ENCODE measurements around the gene HNRNPUL1. TPM values are rescaled to one million over a fixed set of nuclear protein-coding genes. Genes with fewer than 3 reads are reported as not detected.

Gene HNRNPUL1
- total and polyA plus RNA-seq, 2 of the 8 experiments (the other 6 are each of a cell fraction or from before 2014, with no cell fraction given) = 99.5 to 264 TPM

DNA sequence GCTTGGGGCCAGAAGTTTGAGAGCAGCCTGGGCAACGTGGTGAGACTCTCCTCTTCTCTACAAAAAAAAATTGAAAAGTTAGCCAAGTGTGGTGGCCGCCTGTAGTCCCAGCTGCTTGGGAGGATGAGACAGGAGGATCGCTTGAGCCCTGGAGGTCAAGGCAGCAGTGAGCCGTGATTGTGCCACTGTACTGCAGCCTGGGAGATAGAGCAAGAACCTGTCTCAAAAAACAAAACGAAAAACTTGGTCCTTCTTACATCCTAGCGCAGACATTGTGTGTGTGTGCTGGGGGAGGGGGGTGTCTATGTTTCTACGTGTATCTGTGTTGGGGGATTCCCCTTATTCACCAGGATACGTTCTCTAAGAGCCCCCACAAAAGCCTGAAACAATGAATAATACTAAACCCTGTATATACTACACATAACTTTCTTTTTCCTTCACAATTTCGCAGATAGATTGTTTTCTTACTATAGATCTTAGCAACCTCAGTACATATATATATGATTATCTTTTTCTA lies 37.2 kb upstream of the HNRNPUL1 start (continued):
- no peak for TF ChIP-seq BRCA1 (IDR thresholded peaks at IDR 0.05; ENCODE audit: low read depth, low read length)
